Measurements from ENCODE around the gene HOXB5. TPM values are rescaled to one million over a fixed set of nuclear protein-coding genes. Genes with fewer than 3 reads are reported as not detected.

HOXB5 gene
- total RNA-seq, 4 donors from 2014 or later, result 0.27 to 2.7 (median 1.4) TPM

DNA sequence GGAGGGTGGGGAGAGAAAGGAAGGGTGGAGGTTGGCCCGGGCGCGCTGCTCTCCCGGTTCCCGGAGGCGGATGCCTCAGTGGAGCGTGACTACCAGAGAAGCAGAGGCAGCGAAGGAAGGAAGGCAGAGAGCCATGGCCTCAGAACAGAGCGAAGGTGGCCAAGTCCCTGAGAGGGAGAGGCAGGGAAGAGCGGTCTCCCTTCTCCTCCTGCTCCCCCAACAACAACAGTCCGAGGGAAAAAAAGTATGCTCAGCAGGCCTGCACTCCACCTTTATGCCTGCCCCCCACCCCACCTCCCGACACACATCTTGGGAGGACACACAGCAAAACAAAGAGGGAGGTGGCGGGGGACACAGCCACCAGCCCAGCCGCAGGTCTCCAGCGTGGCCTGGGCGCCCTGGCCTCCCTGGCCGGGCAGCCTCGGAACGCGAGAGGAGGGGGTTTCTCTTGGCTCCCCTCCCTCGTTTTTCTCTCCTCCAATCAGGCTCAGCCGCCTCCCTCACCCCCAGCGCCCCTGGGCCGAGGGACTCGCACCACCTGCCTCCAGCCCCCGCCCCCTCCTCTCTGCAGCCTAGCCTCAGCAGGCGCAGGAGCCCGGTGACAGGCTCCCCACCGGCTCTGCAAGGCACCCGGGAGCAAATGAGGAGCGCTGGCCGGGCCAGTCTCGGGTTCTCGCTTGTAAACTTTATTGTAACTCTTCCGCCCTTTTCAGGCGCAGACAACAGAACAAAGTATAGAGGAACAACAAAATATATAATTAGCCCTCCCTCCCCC is 18.3 kb upstream of the HOXB5 start:
- H3K27me3 ChIP-seq, result peaks cover 100% of the 10 kb centered on the region
- H3K4me1 ChIP-seq, result peaks cover 0 to 54% (median 11%) of the 10 kb centered on the region in 3 donors
- peak overlapping the region in 1 of 2 donors; percentile 54 for H3K4me3 ChIP-seq
- 5 to 6% methylated on average over 11 to 16 of the region's 36 CpGs for WGBS, 2 donors (ENCODE audit: low coverage in 1 of 2)
- TF ChIP-seq EP300 (IDR thresholded peaks at IDR 0.05) (no peak), POLR2AphosphoS5 (IDR thresholded peaks at IDR 0.05) (no peak), POLR2A (IDR thresholded peaks at IDR 0.05) (no peak)
- TF ChIP-seq, protein P1, sequence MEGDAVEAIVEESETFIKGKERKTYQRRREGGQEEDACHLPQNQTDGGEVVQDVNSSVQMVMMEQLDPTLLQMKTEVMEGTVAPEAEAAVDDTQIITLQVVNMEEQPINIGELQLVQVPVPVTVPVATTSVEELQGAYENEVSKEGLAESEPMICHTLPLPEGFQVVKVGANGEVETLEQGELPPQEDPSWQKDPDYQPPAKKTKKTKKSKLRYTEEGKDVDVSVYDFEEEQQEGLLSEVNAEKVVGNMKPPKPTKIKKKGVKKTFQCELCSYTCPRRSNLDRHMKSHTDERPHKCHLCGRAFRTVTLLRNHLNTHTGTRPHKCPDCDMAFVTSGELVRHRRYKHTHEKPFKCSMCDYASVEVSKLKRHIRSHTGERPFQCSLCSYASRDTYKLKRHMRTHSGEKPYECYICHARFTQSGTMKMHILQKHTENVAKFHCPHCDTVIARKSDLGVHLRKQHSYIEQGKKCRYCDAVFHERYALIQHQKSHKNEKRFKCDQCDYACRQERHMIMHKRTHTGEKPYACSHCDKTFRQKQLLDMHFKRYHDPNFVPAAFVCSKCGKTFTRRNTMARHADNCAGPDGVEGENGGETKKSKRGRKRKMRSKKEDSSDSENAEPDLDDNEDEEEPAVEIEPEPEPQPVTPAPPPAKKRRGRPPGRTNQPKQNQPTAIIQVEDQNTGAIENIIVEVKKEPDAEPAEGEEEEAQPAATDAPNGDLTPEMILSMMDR (IDR thresholded peaks at IDR 0.05), result no peak
- no peaks in the 10 kb centered on the region for H3K36me3 ChIP-seq
- no peak for ATAC-seq
- no peaks in the 10 kb centered on the region for H3K9me3 ChIP-seq
- H3K27ac ChIP-seq, result no peak overlapping the region

DNA sequence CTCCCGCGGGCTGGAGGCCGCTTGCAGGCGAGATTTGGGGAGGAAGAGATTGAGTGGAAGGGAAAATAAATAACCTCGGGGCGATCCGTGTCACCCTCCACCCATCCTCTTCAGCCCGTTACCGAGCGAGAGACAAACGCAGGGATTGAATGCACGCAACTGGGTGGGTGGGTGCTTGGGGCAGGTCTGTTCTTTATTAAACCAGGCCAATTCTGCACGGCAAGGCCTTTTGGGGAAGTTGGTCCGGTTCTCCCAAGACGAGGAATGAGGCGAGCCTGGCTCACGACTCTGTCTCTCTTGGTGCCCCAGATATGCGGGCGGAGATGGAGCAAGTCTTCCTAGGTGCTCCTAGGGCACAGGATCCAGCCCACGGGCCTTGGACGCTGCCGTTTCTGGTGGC is 17.6 kb upstream of the HOXB5 start:
- TF ChIP-seq POLR2A (IDR thresholded peaks at IDR 0.05), result no peak
- TF ChIP-seq EP300 (IDR thresholded peaks at IDR 0.05), result no peak
- no peak for TF ChIP-seq POLR2AphosphoS5 (IDR thresholded peaks at IDR 0.05)
- TF ChIP-seq, protein P1 (IDR thresholded peaks at IDR 0.05), result no peak
- H3K36me3 ChIP-seq, result no peaks in the 10 kb centered on the region
- 5 to 6% methylated on average over 6 to 7 of the region's 22 CpGs for WGBS, 2 donors (ENCODE audit: low coverage in 1 of 2)
- H3K27ac ChIP-seq, result peak overlapping the region in 2 of 4 donors; percentile 35 to 68
- peak overlapping the region in 1 of 2 donors; percentile 54 for H3K4me3 ChIP-seq
- no peak for ATAC-seq
- H3K27me3 ChIP-seq, result peaks cover 100% of the 10 kb centered on the region
- no peaks in the 10 kb centered on the region for H3K9me3 ChIP-seq
- peaks cover 0 to 54% (median 11%) of the 10 kb centered on the region in 3 donors for H3K4me1 ChIP-seq

DNA sequence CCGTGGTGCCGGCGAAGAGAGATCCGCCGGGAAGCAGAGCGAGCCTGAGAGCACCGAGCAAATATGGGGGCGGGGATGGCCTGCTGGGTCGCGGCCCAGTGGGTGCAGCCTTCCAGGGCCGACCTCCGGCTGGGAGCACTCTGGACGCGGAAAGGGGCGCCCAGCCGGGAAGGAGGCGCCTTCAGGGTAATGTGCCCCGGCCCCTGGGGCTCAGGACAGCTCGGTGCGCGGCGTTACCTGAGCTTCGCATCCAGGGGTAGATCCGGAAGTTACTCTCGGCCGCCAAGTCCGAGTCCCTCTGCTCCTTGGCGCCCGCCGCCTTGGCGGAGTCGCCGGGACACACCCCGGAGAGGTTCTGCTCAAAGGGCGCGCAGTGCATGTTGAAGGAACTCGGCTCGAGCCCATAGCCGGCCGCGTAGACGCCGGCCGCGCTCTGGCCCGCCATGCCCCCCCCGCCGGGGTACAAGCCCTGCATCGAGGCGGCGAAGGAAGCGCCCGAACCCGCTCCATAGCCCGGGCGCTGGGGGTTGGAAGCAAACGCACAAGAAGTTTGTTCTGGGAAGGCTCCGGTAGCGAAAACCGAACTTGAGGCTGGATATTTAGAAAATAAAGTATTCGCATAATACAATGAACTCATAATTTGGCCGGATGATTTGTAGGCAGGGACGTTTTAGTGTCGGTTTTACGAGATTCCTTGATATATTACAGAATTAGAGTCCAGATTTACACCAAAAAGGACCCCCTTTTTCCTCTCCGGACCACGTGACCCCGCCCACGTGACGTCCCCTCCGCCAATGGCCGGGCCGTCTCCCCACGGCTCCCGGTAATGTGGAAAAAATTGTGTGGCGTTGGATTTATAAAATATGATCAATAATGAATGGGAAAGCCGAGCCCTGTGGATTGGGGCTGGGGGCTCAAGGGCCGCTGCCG is 17.0 kb upstream of the HOXB5 start, which contains the start of gene HOXB7:
Gene HOXB7 (minus strand): TSS at position 736 of the 930 bp plus-strand sequence. CDS start 99 bp downstream, at position 637.
- H3K36me3 ChIP-seq, result no peaks in the 10 kb centered on the region
- WGBS, 2 donors (ENCODE audit: low coverage in 1 of 2), result 1 to 2% methylated on average over 11 to 24 of the region's 79 CpGs

DNA sequence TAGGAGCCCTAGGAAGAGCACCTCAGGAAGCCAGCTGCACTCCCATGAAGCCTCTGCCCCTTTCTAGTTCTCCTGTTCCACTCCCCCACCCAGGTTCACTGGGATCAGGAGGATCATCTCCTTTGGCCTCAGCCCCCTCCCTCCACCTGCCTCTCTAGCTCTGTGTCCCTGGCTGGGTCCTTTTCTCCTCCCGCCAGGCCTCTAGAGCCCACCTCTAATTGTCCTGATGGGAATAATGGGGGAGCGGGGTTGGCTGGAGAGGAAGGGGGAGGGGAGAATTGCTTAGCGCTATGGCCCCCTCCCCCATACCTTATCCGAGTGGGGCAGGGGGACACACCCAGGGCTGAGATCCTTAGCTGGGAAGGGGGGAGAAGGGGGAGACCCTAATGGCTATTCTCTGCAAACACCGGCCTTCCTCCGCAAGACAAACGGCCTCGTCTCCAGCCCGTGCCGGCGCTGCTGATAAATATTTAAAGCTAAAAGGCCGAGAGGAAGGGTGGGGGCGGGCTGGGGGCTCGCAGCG is 16.2 kb upstream of the HOXB5 start:
- H3K27me3 ChIP-seq, result peaks cover 100% of the 10 kb centered on the region
- peaks cover 0 to 53% (median 11%) of the 10 kb centered on the region in 3 donors for H3K4me1 ChIP-seq

More for the DNA sequence above, 17.0 kb upstream of the HOXB5 start, which contains the start of gene HOXB7:
- Histone ChIP-seq H3K4me3 (peak within 1 kb of the TSS; percentile 15 to 54), H3K9me3 (no peaks in the 10 kb centered on the region), H3K27ac (peak within 1 kb of the TSS in 2 of 4 donors; percentile 35 to 68), H3K27me3 (peaks cover 100% of the 10 kb centered on the region), H3K4me1 (peaks cover 0 to 54% (median 11%) of the 10 kb centered on the region in 3 donors)
- TF ChIP-seq POLR2AphosphoS5 (IDR thresholded peaks at IDR 0.05), result peak; percentile 3
- TF ChIP-seq, protein P1 (IDR thresholded peaks at IDR 0.05), result no peak
- peak; percentile 52 for ATAC-seq

More for the DNA sequence above, 16.2 kb upstream of the HOXB5 start:
- no peak overlapping the region for H3K27ac ChIP-seq
- H3K9me3 ChIP-seq, result no peaks in the 10 kb centered on the region
- peak overlapping the region in 1 of 2 donors; percentile 54 for H3K4me3 ChIP-seq
- TF ChIP-seq POLR2AphosphoS5 (IDR thresholded peaks at IDR 0.05) (no peak), POLR2A (IDR thresholded peaks at IDR 0.05) (no peak), EP300 (IDR thresholded peaks at IDR 0.05) (no peak)
- TF ChIP-seq, protein P1 (IDR thresholded peaks at IDR 0.05), result no peak
- 15% methylated on average over 4 of the region's 15 CpGs; no CpG with 5 or more reads in 1 of the 2 donors for WGBS, 2 donors (ENCODE audit: low coverage in 1 of 2)
- no peaks in the 10 kb centered on the region for H3K36me3 ChIP-seq
- ATAC-seq, result no peak

Data from gastroesophageal sphincter (tissue), 4 donors.